ENCODE results near the gene NINL.
"Not testable (repeated sequence)": the region's sequence is repeated elsewhere in the genome, so short reads cannot be mapped to it uniquely, and the experiment has no call there.

DNA sequence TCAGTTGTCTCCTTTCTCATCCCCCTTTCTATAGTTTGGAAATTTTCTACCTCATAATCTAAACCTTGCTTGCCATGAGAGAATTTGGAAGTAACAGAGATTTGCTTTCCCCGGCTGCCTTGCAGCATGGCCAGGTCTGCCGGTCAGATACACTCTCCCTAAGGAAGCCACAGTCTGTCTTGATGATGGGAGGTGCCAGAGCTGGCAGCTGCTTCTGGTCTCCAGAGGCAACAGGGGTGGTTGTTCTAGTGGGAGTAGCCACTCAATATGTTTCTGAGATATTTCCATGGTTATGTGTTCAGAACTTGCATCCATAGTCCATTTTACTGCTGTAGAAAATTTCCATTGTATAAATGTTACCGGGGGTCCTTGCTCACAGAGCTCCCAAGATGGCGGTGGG lies 5.4 kb upstream of the NINL start:
- not testable (repeated sequence) for TF ChIP-seq EP300 (IDR thresholded peaks at IDR 0.05); CTCF (IDR thresholded peaks at IDR 0.05); POLR2A (IDR thresholded peaks at IDR 0.05; ENCODE audit: low read depth)

All from esophagus muscularis mucosa (tissue), 4 donors.